Measurements from ENCODE around the gene GHDC. TPM values are rescaled to one million over a fixed set of nuclear protein-coding genes. Genes with fewer than 3 reads are reported as not detected.

GHDC gene
- total and polyA plus RNA-seq, 2 of the 8 experiments (the other 6 are each of a cell fraction or from before 2014, with no cell fraction given) = 7.4 to 8.1 TPM

DNA sequence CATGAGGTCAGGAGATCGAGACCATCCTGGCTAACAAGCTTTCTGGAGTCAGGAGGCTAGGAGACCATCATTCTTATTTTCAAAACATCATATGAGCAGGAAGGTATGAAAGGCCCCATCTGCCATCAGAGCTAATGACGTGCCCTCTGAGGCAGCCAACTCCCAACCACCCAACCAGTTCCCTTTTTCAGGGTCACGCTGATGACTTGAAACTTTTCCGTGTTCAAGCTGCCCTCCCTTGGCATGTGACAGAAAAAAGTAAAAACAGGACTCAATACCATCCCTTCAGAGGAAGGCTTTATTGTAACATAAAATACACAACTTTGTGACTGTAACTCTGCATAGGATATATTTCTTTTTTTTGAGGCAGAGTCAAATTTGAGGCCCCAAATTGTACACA lies 4.6 kb upstream of the GHDC start:
- no peak for FAIRE-seq
- Histone ChIP-seq H3K4ac (replicated peaks; ENCODE audit: insufficient read length, low read depth, low read length) (no peak overlapping the region), H3K4me3 (ENCODE audit: extremely low read depth in 1 of 4, insufficient read depth in 2 of 4, low read depth in 3 of 4, low read length in 4 of 4) (no peak overlapping the region), H3K79me1 (ENCODE audit: low read depth, low read length) (no peaks in the 10 kb centered on the region), H2BK15ac (ENCODE audit: low read length) (no peak overlapping the region), H4K8ac (ENCODE audit: extremely low read depth, insufficient read depth, low read length) (no peak overlapping the region), H2BK5ac (ENCODE audit: low read depth, low read length) (no peak overlapping the region), H2BK12ac (ENCODE audit: low read depth, low read length) (no peak overlapping the region), H3K23me2 (ENCODE audit: low read depth, low read length) (no peaks in the 10 kb centered on the region), H3K9me3 (ENCODE audit: insufficient read depth in 2 of 2, low read depth in 1 of 2, low read length in 1 of 2) (no peaks in the 10 kb centered on the region), H4K20me1 (replicated peaks in 1 of 2; ENCODE audit: control insufficient read depth in 1 of 2, insufficient read depth in 2 of 2, low read length in 2 of 2) (no peaks in the 10 kb centered on the region), H3K23ac (ENCODE audit: insufficient read length) (no peak overlapping the region), H3K18ac (ENCODE audit: extremely low read depth, low read length) (no peak overlapping the region), H2BK20ac (ENCODE audit: low read length) (no peak overlapping the region), H3K27me3 (replicated peaks in 1 of 4; ENCODE audit: control insufficient read depth in 3 of 4, extremely low read depth in 1 of 4, insufficient read depth in 3 of 4, low read length in 3 of 4) (no peaks in the 10 kb centered on the region), H3K9ac (replicated peaks in 1 of 4; ENCODE audit: extremely low read depth in 1 of 4, low read depth in 3 of 4, low read length in 3 of 4) (no peak overlapping the region), H3K4me1 (replicated peaks in 1 of 4; ENCODE audit: control insufficient read depth in 3 of 4, insufficient read depth in 4 of 4, low read length in 3 of 4) (peaks cover 0 to 4% (median 3%) of the 10 kb centered on the region in 4 experiments; a peak in 4 of 7 replicates), H3K36me3 (ENCODE audit: control insufficient read depth in 2 of 4, insufficient read depth in 4 of 4, low read length in 3 of 4) (peaks cover 0 to 9% (median 4%) of the 10 kb centered on the region in 4 experiments; a peak in 4 of 8 replicates), H4K5ac (ENCODE audit: insufficient read length, low read depth, low read length) (no peak overlapping the region), H2AFZ (ENCODE audit: low read length) (no peak overlapping the region), H3K14ac (ENCODE audit: insufficient read length) (no peak overlapping the region), H2BK120ac (replicated peaks; ENCODE audit: low read depth, low read length) (no peak overlapping the region), H3K79me2 (ENCODE audit: control insufficient read depth in 1 of 2, insufficient read depth in 2 of 2, low read length in 2 of 2) (no peaks in the 10 kb centered on the region), H3K4me2 (ENCODE audit: insufficient read depth in 1 of 2, low read depth in 2 of 2, low read length in 2 of 2) (no peak overlapping the region), H3K56ac (replicated peaks; ENCODE audit: insufficient read length, low read depth, low read length) (no peak overlapping the region), H4K91ac (replicated peaks; ENCODE audit: insufficient read length, low read length) (no peak overlapping the region), H2AK5ac (ENCODE audit: low read depth, low read length) (no peak overlapping the region), H3K27ac (ENCODE audit: low read depth, low read length) (no peak overlapping the region)
- POLR2A ChIA-PET (ENCODE audit: partially characterized antibody) = interaction anchor here (0.6 to 1.2 kb wide), 5 partner anchors 10 to 184 kb away, joined by 3 read pairs; no protein-coding TSS in a partner anchor
- CTCF ChIA-PET (ENCODE audit: partially characterized antibody) = interaction anchor here (1.2 to 7.4 kb wide), 4 partner anchors 12 to 179 kb away, joined by 3 to 34 read pairs (median 5); partner anchors contain the start of gene NKIRAS2
- no peak for DNase-seq (ENCODE audit: low read depth in 1 of 2, low spot score in 2 of 2)
- WGBS, 2 experiments (ENCODE audit: extremely low coverage in 1 of 2, insufficient coverage in 1 of 2, insufficient read length in 1 of 2, insufficient replicate concordance in 2 of 2, low coverage in 1 of 2, low lambda C conversion rate in 2 of 2, missing lambda C conversion rate in 1 of 2) = 94% methylated on average over 4 of the region's 4 CpGs; no CpG with 5 or more reads in 1 of the 2 experiments
- TF ChIP-seq SUZ12 (IDR thresholded peaks at IDR 0.05; ENCODE audit: low read length) (no peak), YY1 (IDR thresholded peaks at IDR 0.05; ENCODE audit: low read depth, low read length) (no peak), SIX5 (IDR thresholded peaks at IDR 0.05; ENCODE audit: low read depth, low read length) (no peak), EZH2 (IDR thresholded peaks at IDR 0.05; ENCODE audit: low read depth, low read length, severe bottlenecking) (no peak), TBP (IDR thresholded peaks at IDR 0.05; ENCODE audit: low read depth, low read length) (no peak), POLR2AphosphoS5 (IDR thresholded peaks at IDR 0.05; ENCODE audit: low read depth, low read length) (no peak), BCL11A (IDR thresholded peaks at IDR 0.05; ENCODE audit: low read depth in 2 of 2, low read length in 2 of 2) (no peak), BACH1 (IDR thresholded peaks at IDR 0.05; ENCODE audit: low read length) (no peak), TAF7 (optimal IDR thresholded peaks at IDR 0.05; ENCODE audit: borderline replicate concordance, low read depth, low read length) (no peak), EP300 (IDR thresholded peaks at IDR 0.05; ENCODE audit: borderline replicate concordance in 1 of 2, low read depth in 2 of 2, low read length in 2 of 2) (no peak), RBBP5 (IDR thresholded peaks at IDR 0.05; ENCODE audit: borderline replicate concordance, low read depth, low read length) (no peak), RNF2 (IDR thresholded peaks at IDR 0.05; ENCODE audit: borderline replicate concordance, low read depth, low read length, missing control alignments, poor library complexity, severe bottlenecking) (no peak), SIRT6 (IDR thresholded peaks at IDR 0.05; ENCODE audit: low read length) (no peak)
- TF ChIP-seq, protein P1, sequence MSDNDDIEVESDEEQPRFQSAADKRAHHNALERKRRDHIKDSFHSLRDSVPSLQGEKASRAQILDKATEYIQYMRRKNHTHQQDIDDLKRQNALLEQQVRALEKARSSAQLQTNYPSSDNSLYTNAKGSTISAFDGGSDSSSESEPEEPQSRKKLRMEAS (IDR thresholded peaks at IDR 0.05) = no peak
